GM23338 (cell line): ENCODE data around the gene TLE6. TPM values are rescaled to one million over a fixed set of nuclear protein-coding genes. Genes with fewer than 3 reads are reported as not detected.

Source experiments
- ATAC-seq: fragments of 200-7000 bp; cut with Tn5 transposase; 3 replicates; pipeline ENCODE4 v1.9.1; 2020
- DNase-seq: peaks from one replicate; pipeline ENCODE4 v3.0.0-alpha.2; 2015; ENCODE audit warnings: low spot score
- H2AFZ ChIP-seq: fragments of 200-600 bp; sonication (generic); 2 replicates; pipeline ENCODE4 v1.8.0; 2016; ENCODE audit warnings: antibody characterized with exemption, mild to moderate bottlenecking, moderate library complexity
- H3F3A ChIP-seq: fragments of 200-600 bp; sonication (generic); replicated peaks from 2 replicates; pipeline ENCODE4 v1.8.0; 2017; ENCODE audit warnings: antibody characterized with exemption, mixed run types, low read depth
- H3K27ac ChIP-seq: fragments of 200-600 bp; sonication (generic); 2 replicates; pipeline ENCODE4 v1.6.1; 2016; ENCODE audit warnings: low read depth
- H3K27me3 ChIP-seq: fragments of 200-600 bp; sonication (generic); 2 replicates; pipeline ENCODE4 v1.8.0; 2016; ENCODE audit warnings: mild to moderate bottlenecking, mixed run types, moderate library complexity; ENCODE audit not compliant: insufficient read depth
- H3K36me3 ChIP-seq: fragments of 200-600 bp; sonication (generic); 2 replicates; pipeline ENCODE4 v1.8.0; 2016; ENCODE audit warnings: mild to moderate bottlenecking; ENCODE audit not compliant: insufficient read depth
- H3K4me1 ChIP-seq: fragments of 200-600 bp; sonication (generic); 2 replicates; pipeline ENCODE4 v1.8.0; 2016; ENCODE audit warnings: mild to moderate bottlenecking, moderate library complexity; ENCODE audit not compliant: insufficient read depth
- H3K4me2 ChIP-seq: fragments of 200-600 bp; sonication (generic); 2 replicates; pipeline ENCODE4 v1.7.1; 2017; ENCODE audit warnings: mixed run types
- H3K4me3 ChIP-seq: fragments of 200-600 bp; sonication (generic); 2 replicates; pipeline ENCODE4 v1.6.1; 2016; ENCODE audit warnings: mixed run types
- H3K79me2 ChIP-seq: fragments of 200-600 bp; sonication (generic); replicated peaks from 2 replicates; pipeline ENCODE4 v1.8.0; 2017; ENCODE audit warnings: mild to moderate bottlenecking; ENCODE audit not compliant: insufficient read depth
- H3K9me2 ChIP-seq: fragments of 200-600 bp; sonication (generic); 2 replicates; pipeline ENCODE4 v1.8.0; 2017; ENCODE audit not compliant: insufficient read depth
- H4K20me1 ChIP-seq: fragments of 200-600 bp; sonication (generic); replicated peaks from 2 replicates; pipeline ENCODE4 v1.8.0; 2017; ENCODE audit warnings: mild to moderate bottlenecking; ENCODE audit not compliant: insufficient read depth
- H3K27ac Mint-ChIP-seq: 2 replicates; pipeline ENCODE4 v1.8.0; 2020; ENCODE audit warnings: inconsistent platforms, mild to moderate bottlenecking, moderate library complexity, mixed read lengths
- H3K27me3 Mint-ChIP-seq: 3 replicates; pipeline ENCODE4 v1.8.0; 2022; ENCODE audit warnings: low read depth, mild to moderate bottlenecking, moderate library complexity, mixed read lengths, inconsistent platforms; ENCODE audit not compliant: insufficient read depth, poor library complexity
- H3K36me3 Mint-ChIP-seq: 3 replicates; pipeline ENCODE4 v1.8.0; 2021; ENCODE audit warnings: low read depth, mild to moderate bottlenecking, inconsistent platforms, moderate library complexity, mixed read lengths
- H3K4me1 Mint-ChIP-seq: 3 replicates; pipeline ENCODE4 v1.8.0; 2020; ENCODE audit warnings: mild to moderate bottlenecking, inconsistent platforms, mixed read lengths
- H3K4me3 Mint-ChIP-seq: 3 replicates; pipeline ENCODE4 v1.8.0; 2021; ENCODE audit warnings: moderate library complexity, mild to moderate bottlenecking, inconsistent platforms, mixed read lengths
- H3K9me3 Mint-ChIP-seq: 3 replicates; pipeline ENCODE4 v1.8.0; 2020; ENCODE audit warnings: moderate library complexity, mild to moderate bottlenecking, inconsistent platforms, mixed read lengths
- ETS1 ChIP-seq: IDR thresholded peaks from 2 replicates; pipeline ENCODE4 v1.6.1; 2016; ENCODE audit warnings: antibody characterized with exemption
- EZH2 ChIP-seq: fragments of 200-600 bp; sonication (generic); IDR thresholded peaks from one replicate; pipeline ENCODE4 v1.8.0; 2017; ENCODE audit warnings: antibody characterized with exemption, mild to moderate bottlenecking, low read depth; ENCODE audit not compliant: unreplicated experiment
- EZH2phosphoT487 ChIP-seq: fragments of 200-600 bp; sonication (generic); IDR thresholded peaks from one replicate; pipeline ENCODE4 v1.8.1; 2018; ENCODE audit warnings: antibody characterized with exemption; ENCODE audit not compliant: unreplicated experiment
- JUNB ChIP-seq: IDR thresholded peaks from one replicate; pipeline ENCODE4 v1.6.1; 2016; ENCODE audit warnings: antibody characterized with exemption; ENCODE audit not compliant: unreplicated experiment
- POLR2AphosphoS5 ChIP-seq: IDR thresholded peaks from 2 replicates; pipeline ENCODE4 v1.6.1; 2016; ENCODE audit warnings: antibody characterized with exemption, low read depth
- STAT1 ChIP-seq: IDR thresholded peaks from one replicate; pipeline ENCODE4 v1.6.1; 2016; ENCODE audit warnings: antibody characterized with exemption; ENCODE audit not compliant: unreplicated experiment
- ZNF462 ChIP-seq: fragments of 250-450 bp; sonication (Bioruptor Pico); IDR thresholded peaks from 2 replicates; pipeline ENCODE4 v1.5.0; 2020; ENCODE audit warnings: mild to moderate bottlenecking, moderate library complexity
- polyA plus RNA-seq: library from polyadenylated mRNA; unstranded; fragments of >200 nt; fragmentation: Nextera tagmentation; extraction: Ambion mirVana; gene quantifications from 2 replicates; pipeline ENCODE4 v1.2.1, GENCODE V29; 2016
- total RNA-seq: library from RNA; depleted of rRNA; stranded (reverse); fragments of >200 nt; shearing (Covaris generic); gene quantifications from 2 replicates; pipeline ENCODE4 v1.2.3, GENCODE V29; 2014

The TLE6 gene
- total and polyA plus RNA-seq, 2 experiments from 2014 or later, result 2.4 TPM

DNA sequence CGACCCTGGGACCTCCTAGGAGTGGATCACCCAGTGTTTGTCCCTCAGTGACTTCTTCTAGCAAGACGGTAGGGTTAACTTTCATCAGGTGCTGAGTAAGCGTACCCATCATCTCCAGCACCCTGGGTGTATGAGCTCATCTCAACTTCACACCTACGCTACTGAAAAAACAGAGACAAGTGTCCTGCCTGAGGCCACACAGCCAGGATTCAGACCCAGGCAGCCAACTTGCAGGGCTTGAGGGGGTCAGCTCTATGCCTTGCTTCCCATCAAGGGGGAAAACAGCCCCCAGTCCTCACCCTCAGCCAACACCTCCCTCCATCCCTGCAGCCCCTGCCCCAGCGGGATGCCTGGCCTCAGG is 47.1 kb downstream of the TLE6 start (continued):
- TF ChIP-seq ZNF462 (no peak), STAT1 (no peak), ETS1 (no peak), POLR2AphosphoS5 (no peak), EZH2 (no peak)

DNA sequence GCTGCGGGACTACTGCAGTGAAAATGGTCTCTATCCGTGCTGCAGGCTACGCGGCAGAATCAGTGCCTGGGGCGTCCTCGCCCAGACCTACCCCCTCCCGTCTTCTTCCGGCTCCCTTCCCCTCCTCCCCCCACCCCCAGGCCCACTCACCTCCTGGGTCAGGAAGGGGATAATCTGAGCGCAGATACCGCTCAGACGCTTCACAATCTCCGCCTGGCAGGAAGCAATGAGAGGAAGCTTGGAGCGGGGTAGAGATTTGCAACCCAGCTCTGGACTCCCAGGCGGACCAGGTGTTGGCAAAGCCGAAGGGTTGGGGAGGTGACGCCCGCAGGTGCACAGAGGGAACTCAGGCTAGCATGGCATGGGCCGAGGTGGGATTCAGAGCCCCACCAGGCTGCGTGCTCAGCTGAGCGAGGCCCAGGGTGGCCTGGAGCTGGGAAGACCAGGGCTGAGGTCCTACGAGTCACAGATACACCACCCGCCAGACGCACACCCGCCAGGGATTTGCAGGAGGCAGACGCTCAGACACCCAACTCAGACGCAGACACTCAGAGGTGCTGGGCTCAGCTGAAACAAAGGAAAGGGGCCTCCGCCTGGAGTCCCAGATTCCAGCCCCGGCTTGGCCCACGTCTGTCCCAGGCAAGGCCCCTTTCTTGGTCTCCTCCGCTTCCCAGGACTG is 47.6 kb downstream of the TLE6 start:
- no peaks in the 10 kb centered on the region for H4K20me1 ChIP-seq
- no peaks in the 10 kb centered on the region for H3K36me3 ChIP-seq
- Mint-ChIP-seq H3K27me3 (peaks cover 44% of the 10 kb centered on the region), H3K4me1 (peaks cover 19% of the 10 kb centered on the region), H3K9me3 (no peaks in the 10 kb centered on the region), H3K36me3 (0 out of 3 replicates have a peak, but pooled peaks cover 2% of the 10 kb centered on the region), H3K4me3 (peak overlapping the region; percentile 54), H3K27ac (no peak overlapping the region)
- H3K4me2 ChIP-seq, result peak overlapping the region; percentile 81
- peaks cover 57% of the 10 kb centered on the region for H3K27me3 ChIP-seq
- DNase-seq (peak; percentile 70), ATAC-seq (peak; percentile 53)
- H3F3A ChIP-seq, result no peaks in the 10 kb centered on the region
- no peak overlapping the region for H3K27ac ChIP-seq
- H3K4me3 ChIP-seq, result peak overlapping the region; percentile 55
- peak overlapping the region; percentile 78 for H2AFZ ChIP-seq
- H3K9me2 ChIP-seq, result no peaks in the 10 kb centered on the region
- no peaks in the 10 kb centered on the region for H3K79me2 ChIP-seq
- no peak for TF ChIP-seq EZH2phosphoT487
- no peak for TF ChIP-seq ETS1
- no peak for TF ChIP-seq JUNB
- TF ChIP-seq POLR2AphosphoS5, result 0 out of 2 replicates have a peak, but pooled peaks have one; percentile 18
- peaks cover 15% of the 10 kb centered on the region; the same call in 1 of the 2 replicates for H3K4me1 ChIP-seq
